HG03025 (cell line): ENCODE data around the gene GRM7.

Experiments
- ATAC-seq: cut with Tn5 transposase; IDR thresholded peaks from one replicate; pipeline ENCODE4 v1.9.1; 2021; ENCODE audit warnings: mild to moderate bottlenecking, moderate library complexity; ENCODE audit not compliant: unreplicated experiment, low FRiP score

GRM7 gene

GRCh38 chr3:7289121-7289520 lies 428.2 kb downstream of the GRM7 start:
- ATAC-seq, result no peak

GRCh38 chr3:7290077-7290825 lies 429.3 kb downstream of the GRM7 start:
- no peak for ATAC-seq

GRCh38 chr3:7292362-7292761 lies 431.4 kb downstream of the GRM7 start:
- ATAC-seq, result no peak

- no peak for ATAC-seq
Observed at GRCh38 chr3:7293286-7293685, 432.4 kb downstream of the GRM7 start.

- no peak for ATAC-seq
Observed at GRCh38 chr3:7305561-7305960, 444.6 kb downstream of the GRM7 start.

GRCh38 chr3:7306901-7307300 lies 446.0 kb downstream of the GRM7 start:
- no peak for ATAC-seq

- ATAC-seq, result no peak
Observed at GRCh38 chr3:7307410-7307809, 446.5 kb downstream of the GRM7 start.

GRCh38 chr3:7309641-7310102 lies 448.8 kb downstream of the GRM7 start:
- no peak for ATAC-seq

GRCh38 chr3:7315037-7315436 lies 454.1 kb downstream of the GRM7 start:
- ATAC-seq, result no peak

- no peak for ATAC-seq
Observed at GRCh38 chr3:7322957-7323669, 462.2 kb downstream of the GRM7 start.

GRCh38 chr3:7328339-7328738 lies 467.4 kb downstream of the GRM7 start:
- no peak for ATAC-seq

GRCh38 chr3:7332696-7333095 lies 471.8 kb downstream of the GRM7 start:
- ATAC-seq, result no peak

- ATAC-seq, result no peak
Observed at GRCh38 chr3:7333125-7333524, 472.2 kb downstream of the GRM7 start.

GRCh38 chr3:7340795-7341194 lies 479.9 kb downstream of the GRM7 start:
- ATAC-seq, result no peak

- ATAC-seq, result no peak
Observed at GRCh38 chr3:7346364-7346763, 485.4 kb downstream of the GRM7 start.

- no peak for ATAC-seq
Observed at GRCh38 chr3:7357101-7357500, 496.2 kb downstream of the GRM7 start.

GRCh38 chr3:7367968-7368367 lies 507.1 kb downstream of the GRM7 start:
- no peak for ATAC-seq

GRCh38 chr3:7368597-7368996 lies 507.7 kb downstream of the GRM7 start:
- ATAC-seq, result no peak

- no peak for ATAC-seq
Observed at GRCh38 chr3:7371693-7372572, 511.0 kb downstream of the GRM7 start.

- ATAC-seq, result no peak
Observed at GRCh38 chr3:7377103-7377502, 516.2 kb downstream of the GRM7 start.

- ATAC-seq, result no peak
Observed at GRCh38 chr3:7381741-7382140, 520.8 kb downstream of the GRM7 start.
